GM21723 (cell line): Measurements from ENCODE around the gene CNR2.
"Not testable (repeated sequence)": the region's sequence is repeated elsewhere in the genome, so short reads cannot be mapped to it uniquely, and the experiment has no call there.

Source experiments
- ATAC-seq: cut with Tn5 transposase; IDR thresholded peaks from one replicate; pipeline ENCODE4 v1.9.1; 2021; ENCODE audit warnings: mild to moderate bottlenecking, moderate library complexity; ENCODE audit not compliant: unreplicated experiment

The CNR2 gene

DNA sequence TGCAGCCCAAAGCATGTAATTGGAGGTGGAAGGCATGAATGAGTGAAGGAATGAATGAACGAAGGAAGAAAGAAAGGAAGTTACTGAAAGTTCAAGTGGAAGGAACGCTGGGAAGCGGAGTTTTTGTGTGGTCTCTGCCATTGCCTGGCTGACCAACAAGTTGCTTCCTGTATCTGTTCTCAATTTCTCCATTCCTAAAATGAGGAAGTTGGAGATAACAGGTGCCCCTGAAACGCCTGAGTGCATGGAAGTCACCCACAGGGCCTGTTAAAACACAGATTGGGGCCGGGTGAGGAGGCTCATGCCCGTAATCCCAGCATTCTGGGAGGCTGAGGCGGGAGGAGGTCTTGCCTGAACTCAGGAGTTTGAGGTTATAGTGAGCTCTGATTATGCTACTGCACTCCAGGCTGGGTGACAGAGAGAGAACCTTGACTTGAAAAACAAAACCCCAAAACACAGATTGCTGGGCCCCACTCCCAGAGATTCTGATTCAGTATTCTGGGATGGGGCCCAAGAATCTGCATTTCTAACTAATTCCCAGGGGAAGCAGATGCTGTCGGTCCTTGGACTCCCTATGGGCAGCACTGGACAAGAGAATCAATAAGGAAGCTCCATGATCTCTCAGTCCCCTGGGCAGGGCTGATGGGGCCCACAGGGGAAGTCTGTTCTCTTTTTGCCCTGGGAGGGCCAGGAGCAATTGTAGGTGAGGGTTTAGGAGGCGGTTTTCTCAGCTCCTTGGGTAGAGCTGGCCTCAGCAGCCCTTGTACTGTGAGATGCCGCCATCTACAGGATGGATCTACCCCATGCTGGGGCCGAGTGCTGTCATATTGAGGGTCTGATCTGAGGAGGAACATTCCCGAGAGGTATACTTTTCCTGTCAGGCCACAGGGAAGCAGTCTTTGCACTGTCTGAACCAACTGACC, 3.3 kb upstream of the CNR2 start:
- ATAC-seq, result no peak

DNA sequence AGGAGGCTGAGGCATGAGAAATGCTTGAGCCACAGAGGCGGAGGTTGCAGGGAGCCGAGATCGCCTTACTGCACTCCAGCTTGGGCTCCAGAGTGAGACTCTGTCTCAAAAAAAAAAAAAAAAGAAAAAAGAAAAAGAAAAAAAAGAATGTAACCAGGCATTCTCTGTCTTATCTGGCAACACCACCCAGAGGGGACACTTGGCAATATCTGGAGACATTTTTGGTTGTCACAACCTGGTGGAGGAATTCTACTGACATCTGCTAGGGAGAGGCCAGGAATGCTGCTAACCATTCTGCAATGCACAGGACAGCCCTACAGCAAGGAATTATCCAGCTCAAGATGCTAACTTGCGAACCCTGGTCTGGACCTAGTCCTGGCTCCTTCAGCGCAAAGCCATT, 2.3 kb upstream of the CNR2 start:
- no peak for ATAC-seq

DNA sequence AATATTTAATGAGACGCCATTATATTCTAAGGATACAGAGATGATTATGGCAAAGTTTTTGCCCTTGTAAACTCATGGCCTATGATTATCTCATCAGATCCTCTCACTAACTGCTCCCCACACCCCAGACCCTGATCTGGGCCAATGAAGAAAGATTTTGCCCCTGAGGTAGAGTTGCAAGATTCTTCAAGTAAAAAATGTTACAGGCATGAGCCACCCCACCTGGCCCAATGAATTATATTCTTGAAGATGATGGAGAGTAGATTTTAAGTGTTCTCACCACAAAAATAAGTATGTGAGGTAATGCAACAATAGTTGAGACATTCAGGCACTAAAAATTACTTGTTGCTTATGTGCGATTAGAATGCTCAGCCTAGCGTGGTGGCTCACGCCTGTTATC, 1.8 kb upstream of the CNR2 start:
- no peak for ATAC-seq

DNA sequence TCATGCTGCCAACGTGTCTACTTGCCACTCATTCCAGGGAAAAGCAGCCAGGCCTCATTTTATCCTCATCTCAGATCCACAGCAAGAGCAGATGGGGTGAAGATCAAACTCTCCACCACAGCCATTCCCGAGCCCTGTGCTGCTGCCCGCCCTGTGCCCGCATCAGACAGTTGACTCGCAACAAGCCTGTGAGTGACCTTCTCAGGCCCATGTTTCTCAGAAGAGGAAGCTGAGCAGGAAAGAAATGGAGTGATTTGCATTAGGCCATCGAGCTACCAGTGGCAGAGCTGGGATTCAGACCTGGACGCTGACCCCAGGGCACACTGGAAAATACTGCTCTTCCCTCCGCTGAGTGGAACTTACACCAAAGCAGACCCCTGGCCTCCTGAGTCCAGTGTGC, 1.2 kb downstream of the CNR2 start:
- no peak for ATAC-seq

DNA sequence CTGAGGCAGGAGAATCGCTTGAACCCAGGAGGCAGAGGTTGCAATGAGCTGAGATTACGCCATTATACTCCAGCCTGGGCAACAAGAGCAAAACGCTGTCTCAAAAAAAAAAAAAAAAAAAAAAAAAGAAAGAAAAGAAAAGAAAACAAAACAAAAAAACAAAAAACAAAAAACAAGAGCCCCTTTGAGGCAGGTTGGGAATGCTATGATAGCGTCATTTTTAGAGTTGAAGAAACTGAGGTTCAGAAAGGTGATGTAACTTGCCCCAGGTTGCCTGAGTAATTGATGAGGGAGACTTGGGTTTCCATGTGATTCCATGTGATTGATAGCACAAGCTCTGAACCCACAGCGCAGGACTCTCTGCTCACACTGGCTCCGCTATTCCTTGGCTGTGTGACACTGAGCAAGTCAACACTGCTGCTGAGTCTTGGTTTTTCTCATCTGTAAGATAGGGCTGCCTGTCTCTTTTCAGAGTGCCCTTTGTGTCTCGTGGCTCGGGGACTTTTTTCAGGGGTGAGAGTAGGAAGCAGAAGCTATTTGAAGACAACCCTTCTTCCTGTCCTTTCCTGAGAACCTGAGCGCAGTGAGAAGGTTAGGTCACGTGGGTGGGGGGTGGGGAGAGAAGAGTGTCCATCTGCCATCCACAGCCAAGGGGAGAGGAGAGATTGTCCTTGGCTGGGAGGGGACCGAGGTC, 2.5 kb downstream of the CNR2 start:
- ATAC-seq, result no peak

DNA sequence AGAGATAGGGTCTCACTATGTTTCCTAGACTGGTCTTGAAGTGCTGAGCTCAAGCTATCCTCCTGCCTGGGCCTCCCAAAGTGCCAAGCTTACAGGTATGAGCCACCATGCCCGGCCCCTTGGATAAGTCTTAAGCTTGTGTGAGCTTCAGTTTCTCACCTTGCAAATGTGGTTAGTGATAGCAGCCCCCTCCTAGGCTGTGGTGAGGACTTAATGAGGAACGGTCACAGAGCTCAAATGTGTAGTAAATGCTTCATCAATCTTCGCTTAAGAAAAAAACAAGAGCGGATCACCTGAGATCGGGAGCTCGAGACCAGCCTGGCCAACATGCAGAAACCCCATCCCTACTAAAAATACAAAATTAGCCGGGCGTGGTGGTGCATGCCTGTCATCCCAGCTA, 3.0 kb downstream of the CNR2 start:
- ATAC-seq, result no peak

DNA sequence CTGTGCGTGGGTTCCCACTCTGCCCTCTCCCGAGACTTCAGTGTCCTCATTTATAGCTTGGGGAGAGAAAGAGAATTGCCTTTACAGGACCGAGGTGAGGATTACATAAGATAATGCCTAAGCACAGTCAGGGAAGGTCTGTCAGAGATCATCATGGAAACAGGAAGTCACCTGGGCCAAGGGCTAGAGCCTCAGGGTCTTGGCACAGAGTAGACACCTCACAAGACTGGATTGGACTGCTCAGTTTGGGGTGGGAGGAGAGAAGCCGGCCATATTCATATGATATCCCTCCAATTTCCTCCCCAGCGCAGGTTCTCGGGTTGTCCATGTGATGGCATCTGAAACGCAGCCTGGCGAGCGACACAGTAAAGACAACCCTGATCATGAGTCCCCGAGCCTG, 3.8 kb downstream of the CNR2 start:
- peak; percentile 21 for ATAC-seq

DNA sequence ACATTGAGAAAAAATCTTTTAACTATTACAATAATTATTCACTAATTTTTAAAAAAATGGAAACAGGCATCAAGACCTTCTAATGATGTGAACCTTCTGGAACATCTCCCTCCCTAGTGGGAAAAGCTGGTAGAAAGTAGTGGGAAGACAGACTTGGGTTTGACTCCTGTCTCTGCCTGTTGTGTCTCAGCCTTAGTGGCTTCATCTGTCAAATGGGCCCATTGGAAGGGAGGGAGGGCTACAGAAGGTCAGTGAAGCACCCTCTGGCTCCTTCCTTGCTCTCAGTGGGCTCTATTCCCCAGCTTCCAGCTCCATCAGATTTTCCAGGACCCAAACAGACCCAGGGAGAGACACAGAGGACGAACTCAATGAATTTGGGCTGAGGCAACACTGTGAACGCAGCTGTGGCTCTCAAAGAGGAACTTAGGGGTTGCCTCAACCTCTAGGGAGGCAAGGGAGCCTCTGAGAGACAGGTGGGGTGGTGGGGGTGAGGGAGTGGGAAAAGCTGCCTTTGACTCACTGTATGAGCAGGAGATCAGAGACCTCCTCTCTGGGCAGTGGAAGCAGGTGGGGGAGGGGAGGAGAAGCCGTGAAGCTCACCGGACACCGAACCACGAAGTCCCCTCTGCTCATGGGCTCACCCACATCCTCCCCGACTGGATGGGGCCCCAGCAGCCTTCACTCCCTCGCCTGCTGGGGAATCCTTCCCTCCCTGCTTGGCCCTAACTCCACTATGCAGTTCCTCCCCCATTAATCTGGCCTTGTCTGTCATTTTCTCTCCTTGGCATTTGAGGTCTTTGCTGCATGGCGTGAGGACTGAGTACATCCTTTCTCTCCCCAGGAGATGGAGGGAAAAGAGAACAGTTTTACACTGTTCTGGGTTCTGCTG, 4.5 kb downstream of the CNR2 start:
- peak; percentile 19 for ATAC-seq

DNA sequence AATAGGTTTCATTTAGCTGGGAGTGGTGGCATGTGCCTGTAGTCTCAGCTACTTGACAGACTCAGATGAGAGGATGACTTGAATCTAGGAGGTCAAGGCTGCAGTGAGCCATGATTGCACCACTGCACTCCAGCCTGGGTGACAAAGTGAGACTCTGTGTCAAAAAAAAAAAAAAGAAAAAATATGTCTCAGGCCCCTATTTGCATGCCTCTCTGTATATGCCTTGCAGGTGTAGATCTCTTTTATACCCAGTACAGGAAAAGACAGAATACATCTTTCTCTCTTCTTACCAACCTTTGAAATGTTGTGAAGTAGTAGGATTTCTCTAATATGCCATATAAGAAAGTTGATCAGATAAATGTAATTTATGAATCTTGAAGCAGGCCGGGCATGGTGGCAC, 6.4 kb downstream of the CNR2 start:
- no peak for ATAC-seq

DNA sequence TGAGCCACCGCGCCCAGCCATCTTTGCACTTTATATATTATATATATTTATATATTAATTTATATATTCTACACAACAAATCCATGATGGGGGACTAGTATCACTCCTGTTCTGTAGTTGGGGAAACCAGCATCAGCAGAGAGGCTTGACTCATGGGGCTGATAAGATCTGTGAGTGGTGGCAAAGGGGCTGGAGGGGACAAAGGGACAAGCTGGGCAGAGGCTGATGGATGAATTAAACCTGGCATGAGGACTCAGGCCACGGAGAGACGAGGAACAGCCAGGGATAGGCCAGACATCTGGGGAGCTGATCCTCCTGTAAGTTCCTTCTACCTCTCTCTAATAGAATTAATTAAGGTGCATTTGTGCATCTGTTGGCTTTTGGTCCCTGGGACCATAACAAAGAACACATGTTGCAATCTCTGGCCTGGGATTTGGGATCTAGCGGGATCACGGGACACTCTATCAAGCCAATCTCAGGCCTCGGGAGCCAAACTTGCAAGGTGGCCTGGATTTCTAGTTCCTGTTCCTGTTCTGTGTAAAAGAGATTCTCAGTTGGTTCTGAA, 7.6 kb downstream of the CNR2 start:
- ATAC-seq, result no peak

DNA sequence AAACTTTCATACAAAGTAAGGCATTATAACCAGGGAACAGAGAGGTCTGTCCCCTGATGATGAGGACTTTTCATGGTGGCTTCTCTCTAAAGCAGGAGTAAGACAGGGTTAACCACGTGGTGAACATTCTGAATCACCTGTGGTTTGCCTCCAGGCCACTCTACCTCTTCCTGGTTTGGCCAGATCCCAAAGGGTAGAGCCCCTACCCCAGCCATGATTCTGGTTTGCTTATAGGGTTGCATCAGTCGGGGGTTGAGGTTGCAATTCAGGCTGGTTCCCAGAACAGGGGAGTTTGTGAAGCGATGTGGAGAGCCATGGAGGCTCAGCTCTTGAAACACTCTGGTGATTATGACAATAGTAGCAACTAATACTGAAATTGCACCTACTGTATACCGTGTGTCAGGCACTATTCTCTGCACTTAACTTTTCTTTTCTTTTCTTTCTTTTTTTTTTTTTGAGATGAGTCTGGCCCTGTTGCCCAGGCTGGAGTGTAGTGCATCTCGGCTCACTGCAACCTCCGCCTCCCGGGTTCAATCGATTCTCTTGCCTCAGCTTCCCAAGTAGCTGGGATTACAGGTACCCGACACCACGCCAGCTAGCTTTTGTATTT, 8.3 kb downstream of the CNR2 start:
- ATAC-seq, result peak; percentile 40

DNA sequence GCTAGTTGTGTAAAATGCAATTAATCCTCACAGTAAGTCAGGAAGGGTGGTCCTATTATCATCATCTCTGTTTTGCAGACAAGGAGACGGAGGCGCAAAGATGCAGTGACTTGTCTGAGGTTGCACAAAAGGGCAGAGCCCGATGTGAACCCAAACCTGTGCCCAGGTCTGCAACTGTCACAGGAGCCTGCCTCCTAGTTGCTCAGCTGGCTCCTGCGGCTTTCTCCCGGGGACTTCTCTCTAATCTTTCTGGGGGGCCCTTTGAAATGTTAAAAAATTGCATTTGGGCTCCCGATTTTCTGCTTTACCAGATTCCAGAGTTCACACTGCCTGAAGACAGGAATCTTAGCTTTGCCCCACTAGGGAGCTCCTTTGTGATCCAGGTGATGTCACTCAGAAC, 9.4 kb downstream of the CNR2 start:
- no peak for ATAC-seq

DNA sequence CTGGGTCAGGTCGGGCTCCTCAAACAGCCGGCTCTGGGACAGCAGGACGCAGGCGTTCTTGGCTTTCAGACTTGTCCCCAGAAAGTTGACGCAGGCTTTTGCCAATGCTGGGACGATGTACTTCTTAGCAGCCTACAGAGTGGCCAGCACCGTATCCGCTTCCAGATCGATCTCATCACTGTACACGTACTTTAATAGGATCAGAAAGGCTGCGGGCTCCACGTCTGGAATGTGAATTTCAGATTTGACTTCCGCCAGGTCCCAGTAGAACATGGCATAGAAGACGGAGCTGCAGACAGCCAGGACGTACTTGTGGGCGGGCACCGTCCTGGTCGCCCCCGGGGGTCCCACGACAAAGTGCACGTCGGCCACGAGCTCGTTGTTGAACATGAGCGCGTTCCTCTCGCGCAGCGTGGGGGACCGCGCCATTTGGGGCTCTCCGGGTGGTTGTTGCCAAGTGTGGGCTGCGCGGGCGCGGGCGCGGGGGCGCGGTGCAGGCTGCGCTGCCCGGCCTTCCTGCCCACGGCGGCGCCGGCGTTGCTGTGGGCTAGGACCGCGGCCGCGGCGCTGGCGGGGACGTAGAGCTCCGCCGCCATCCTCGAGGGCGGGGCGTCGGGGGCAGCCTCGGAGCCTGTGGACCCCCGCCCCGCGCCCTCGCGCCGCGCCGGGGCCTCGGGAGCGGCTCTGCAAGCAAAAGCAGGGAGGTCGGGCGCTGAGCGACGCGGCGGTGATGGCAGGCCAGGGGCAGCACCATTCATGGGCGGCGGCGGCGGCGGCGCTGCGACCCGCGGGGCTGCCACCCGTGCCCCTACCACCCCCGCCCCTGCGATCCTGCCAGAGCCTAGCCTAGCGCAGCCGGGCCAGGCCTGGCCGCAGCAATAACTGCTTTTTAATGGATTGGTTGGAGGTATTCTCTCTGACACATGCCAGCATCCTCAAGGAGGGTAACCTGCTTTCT, 10.6 kb downstream of the CNR2 start:
- no peak for ATAC-seq

DNA sequence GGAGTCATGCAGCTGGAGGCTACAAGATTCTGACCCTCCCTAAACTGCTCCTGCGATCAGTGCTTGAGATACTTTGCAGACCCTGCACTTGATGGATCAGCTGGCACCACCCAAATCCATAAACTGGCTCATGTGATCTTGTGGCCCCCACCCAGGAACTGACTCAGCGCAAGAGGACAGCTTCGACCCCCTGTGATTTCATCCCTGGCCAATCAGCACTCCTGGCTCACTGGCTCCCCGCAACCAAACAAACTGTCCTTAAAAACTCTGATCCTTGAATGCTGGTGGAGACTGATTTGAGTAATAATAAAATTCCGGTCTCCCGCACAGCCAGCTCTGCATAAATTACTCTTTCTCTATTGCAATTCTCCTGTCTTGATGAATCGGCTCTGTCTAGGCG, 13.1 kb downstream of the CNR2 start:
- not testable (repeated sequence) for ATAC-seq

DNA sequence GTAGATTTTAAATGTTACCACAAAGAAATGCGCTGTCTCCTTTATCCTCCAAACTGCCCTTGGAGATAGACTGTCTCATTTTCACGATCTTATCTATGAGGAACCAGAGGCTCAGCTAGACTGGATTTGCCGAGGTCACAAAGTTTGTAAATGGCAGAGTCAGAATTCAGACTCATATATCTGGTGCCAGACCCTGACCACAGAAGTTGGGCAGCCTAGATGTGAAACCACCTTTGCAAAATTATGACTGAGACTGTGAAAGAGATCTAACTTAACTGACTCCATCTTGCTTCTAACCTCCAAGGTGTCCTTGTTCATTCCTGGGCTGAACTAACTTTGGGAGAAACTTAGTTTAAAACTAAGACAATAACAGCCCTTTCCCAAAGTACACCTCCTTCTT, 14.1 kb downstream of the CNR2 start:
- ATAC-seq, result no peak

DNA sequence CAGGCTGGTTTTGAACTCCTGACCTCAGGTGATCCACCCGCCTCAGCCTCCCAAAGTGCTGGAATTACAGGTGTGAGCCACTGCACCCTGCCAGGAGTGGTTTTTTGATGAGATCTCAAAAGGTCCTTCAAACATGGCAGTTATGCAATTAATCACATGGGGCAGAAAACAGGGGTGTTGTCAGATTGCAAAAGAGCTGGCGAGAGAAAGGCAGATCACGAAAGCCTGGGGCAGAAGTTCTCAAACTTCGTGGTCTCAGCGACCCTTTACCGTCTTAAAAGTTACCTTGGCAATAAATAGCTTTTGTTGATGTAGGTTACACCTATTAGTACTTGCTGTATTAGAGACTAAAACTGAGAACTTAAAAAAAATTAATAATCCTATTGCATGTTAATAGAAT, 16.1 kb downstream of the CNR2 start:
- ATAC-seq, result no peak

DNA sequence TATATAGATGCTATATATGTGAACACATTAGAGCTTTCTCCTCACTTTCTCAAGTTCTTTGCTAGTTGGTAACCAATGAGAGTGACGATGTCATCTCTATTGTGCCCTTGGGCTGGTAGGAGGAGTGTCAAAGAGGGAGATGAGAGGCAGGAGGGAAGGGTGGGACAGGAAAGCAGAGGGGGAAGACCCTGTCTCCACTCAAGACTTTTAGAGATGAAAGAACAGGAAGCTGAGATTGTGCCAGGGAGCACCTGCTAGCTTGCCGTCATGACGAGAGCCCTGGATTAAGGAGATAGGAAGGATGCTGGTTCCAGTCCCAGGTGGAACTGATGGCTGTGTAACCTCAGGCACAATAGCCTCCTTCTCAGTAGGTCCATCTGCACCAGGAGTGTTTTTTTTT, 16.7 kb downstream of the CNR2 start:
- no peak for ATAC-seq

DNA sequence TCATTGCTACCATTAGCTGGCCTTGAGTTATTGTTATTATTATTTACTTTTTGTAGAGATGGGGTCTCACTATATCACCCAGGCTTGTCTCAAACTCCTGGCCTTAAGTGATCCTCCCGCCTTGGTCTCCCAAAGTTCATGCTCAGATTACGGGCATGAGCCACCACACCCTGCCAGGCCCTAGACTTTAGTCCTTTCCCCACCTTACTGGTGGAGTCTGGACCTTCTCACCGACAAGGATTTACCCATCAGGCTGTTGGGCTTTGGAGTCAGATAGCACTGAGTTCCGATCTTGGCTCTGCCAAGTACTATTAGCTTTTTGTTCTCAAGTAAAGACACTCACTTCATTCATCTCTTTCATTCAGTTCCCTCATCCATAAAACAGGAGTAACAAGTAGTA, 17.2 kb downstream of the CNR2 start:
- no peak for ATAC-seq

DNA sequence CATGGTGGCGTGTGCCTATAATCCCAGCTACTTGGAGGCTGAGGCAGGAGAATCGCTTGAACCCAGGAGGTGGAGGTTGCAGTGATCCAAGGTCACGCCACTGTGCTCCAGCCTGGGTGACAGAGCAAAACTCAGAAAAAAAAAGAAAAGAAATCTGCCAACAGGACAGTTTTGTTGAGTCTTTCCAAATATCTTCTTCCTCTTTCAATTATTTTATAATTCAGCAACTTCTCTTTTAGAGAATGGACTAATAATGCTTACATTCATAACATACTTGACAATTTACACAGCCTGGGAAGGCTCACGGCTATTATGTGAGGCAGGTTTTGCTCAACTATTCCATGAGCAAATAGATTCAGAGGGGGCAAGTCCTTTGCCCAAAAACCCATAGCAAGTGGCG, 18.1 kb downstream of the CNR2 start:
- no peak for ATAC-seq

DNA sequence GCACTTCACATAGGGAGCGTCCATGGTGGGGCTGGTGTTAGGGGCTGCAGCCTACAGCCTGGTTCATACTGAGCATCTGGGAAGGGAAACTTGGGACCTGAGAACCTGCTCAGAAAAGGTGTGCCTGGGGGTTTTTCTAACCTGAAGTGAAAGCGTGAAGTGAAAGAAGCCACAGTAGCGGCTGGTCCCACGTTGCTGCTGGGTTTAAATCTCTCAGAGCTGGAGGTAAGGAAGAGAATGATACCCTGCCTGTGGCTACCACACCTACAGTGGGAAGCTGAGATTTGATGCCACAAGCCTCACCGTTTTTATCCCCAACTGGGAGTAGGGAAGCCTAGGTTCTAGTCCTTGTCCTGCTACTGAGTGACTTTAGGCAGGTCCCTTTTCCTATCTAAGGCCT, 24.1 kb downstream of the CNR2 start:
- peak; percentile 59 for ATAC-seq
